Measurements from ENCODE around the gene C11orf24. TPM values are rescaled to one million over a fixed set of nuclear protein-coding genes. Genes with fewer than 3 reads are reported as not detected.

C11orf24 gene
- total RNA-seq, 1 experiment from 2014 or later: 37.8 TPM

GRCh38 chr11:68314203-68315170 lies 42.7 kb upstream of the C11orf24 start (continued):
- TF ChIP-seq SIN3A (IDR thresholded peaks at IDR 0.05; ENCODE audit: low read depth): no peak; the same call in 1 of the 2 replicates

- POLR2A ChIA-PET: no interaction called here
- Histone ChIP-seq H3K36me3 (ENCODE audit: control insufficient read depth in 1 of 2, insufficient read depth in 2 of 2, low read length in 2 of 2) (no peaks in the 10 kb centered on the region), H3K9me3 (ENCODE audit: control insufficient read depth in 1 of 2, insufficient read depth in 1 of 2, low read depth in 1 of 2, low read length in 2 of 2) (no peaks in the 10 kb centered on the region), H3K4me3 (replicated peaks in 1 of 2; ENCODE audit: low read depth in 1 of 2, low read length in 2 of 2) (peak overlapping the region; percentile 69 to 95), H3K27ac (ENCODE audit: low read depth, low read length) (peak overlapping the region; percentile 93), H3K79me2 (ENCODE audit: insufficient read depth, low read length) (peaks cover 57% of the 10 kb centered on the region), H4K20me1 (ENCODE audit: insufficient read depth) (no peaks in the 10 kb centered on the region), H3K4me1 (ENCODE audit: control insufficient read depth in 1 of 2, insufficient read depth in 2 of 2, low read length in 2 of 2) (peaks cover 39 to 66% of the 10 kb centered on the region in 2 experiments), H3K4me2 (ENCODE audit: low read length) (peak overlapping the region; percentile 86), H3K9me2 (ENCODE audit: insufficient read depth) (no peaks in the 10 kb centered on the region), H2AFZ (ENCODE audit: low read depth, low read length, poor library complexity, severe bottlenecking) (no peak overlapping the region), H3K9ac (ENCODE audit: low read length) (peak overlapping the region; percentile 92), H3K27me3 (ENCODE audit: insufficient read depth, low read length) (no peaks in the 10 kb centered on the region)
- CTCF ChIA-PET: no interaction called here
- RAD21 ChIA-PET (ENCODE audit: low non-redundant PET in 1 of 2, low total read pairs in 2 of 2, uncharacterized antibody in 2 of 2, unreplicated experiment in 2 of 2): no interaction called here
- ATAC-seq (no peak), DNase-seq (ENCODE audit: low read depth, low spot score) (no peak)
- TSS peak; percentile 71 for BruUV-seq (replicated peaks)
- intact Hi-C loops (cut with micrococcal nuclease): loop anchor here (10.0 kb wide), 1 partner anchor 71 kb away; no protein-coding TSS in a partner anchor
- TF ChIP-seq SP1 (IDR thresholded peaks at IDR 0.05; ENCODE audit: low read depth): no peak
- TF ChIP-seq YY1 (IDR thresholded peaks at IDR 0.05; ENCODE audit: extremely low read depth, insufficient replicate concordance, low read depth, low read length): no peak
- no peak for TF ChIP-seq EGR1 (IDR thresholded peaks at IDR 0.05; ENCODE audit: low read depth)
- no peak for TF ChIP-seq RAD21 (IDR thresholded peaks at IDR 0.05; ENCODE audit: low read depth)
- no peak for TF ChIP-seq REST (IDR thresholded peaks at IDR 0.05; ENCODE audit: low read depth)
- TF ChIP-seq CEBPB (IDR thresholded peaks at IDR 0.05; ENCODE audit: low read depth): no peak
- no peak for TF ChIP-seq ZFX (IDR thresholded peaks at IDR 0.05)
- no peak for TF ChIP-seq POLR2A (IDR thresholded peaks at IDR 0.05; ENCODE audit: borderline replicate concordance, extremely low read depth, insufficient read depth, insufficient read length)
- no peak for TF ChIP-seq SRF (IDR thresholded peaks at IDR 0.05; ENCODE audit: low read depth)
- no peak for TF ChIP-seq CBX3 (IDR thresholded peaks at IDR 0.05; ENCODE audit: low read depth)
- no peak for TF ChIP-seq ATF3 (IDR thresholded peaks at IDR 0.05)
Measured at GRCh38 chr11:68313574-68314202, 41.9 kb upstream of the C11orf24 start.
